Left hindlimb (tissue), 1 donor: Measurements from ENCODE around the gene HJURP.

ENCODE experiments used
- DNase-seq: peaks from one replicate; pipeline ENCODE4 v3.0.0-alpha.2; 2018

The HJURP gene

GRCh38 chr2:233791883-233792329 is 62.4 kb downstream of the HJURP start:
- no peak for DNase-seq

- no peak for DNase-seq
Observed at GRCh38 chr2:233791151-233791882, 63.0 kb downstream of the HJURP start.

- no peak for DNase-seq
Observed at GRCh38 chr2:233789554-233789953, 64.8 kb downstream of the HJURP start.
